ENCODE measurements around the gene QARS1. TPM values are rescaled to one million over a fixed set of nuclear protein-coding genes. Genes with fewer than 3 reads are reported as not detected.

Gene QARS1
- total and polyA plus RNA-seq, 2 of the 8 experiments (the other 6 are each of a cell fraction or from before 2014, with no cell fraction given): 353 to 581 TPM

- no peaks in the 10 kb centered on the region for H3K9me3 ChIP-seq (ENCODE audit: insufficient read depth in 2 of 2, low read depth in 1 of 2, low read length in 1 of 2)
- no peak overlapping the region for H2AK5ac ChIP-seq (ENCODE audit: low read depth, low read length)
- no peak overlapping the region; the same call in 1 of the 2 replicates for H3K27ac ChIP-seq (ENCODE audit: low read depth, low read length)
- no peak overlapping the region for H3K4me2 ChIP-seq (ENCODE audit: insufficient read depth in 1 of 2, low read depth in 2 of 2, low read length in 2 of 2)
- no peak overlapping the region for H4K91ac ChIP-seq (replicated peaks; ENCODE audit: insufficient read length, low read length)
- H4K20me1 ChIP-seq (replicated peaks in 1 of 2; ENCODE audit: control insufficient read depth in 1 of 2, insufficient read depth in 2 of 2, low read length in 2 of 2): peaks cover 4 to 9% of the 10 kb centered on the region in 2 experiments
- H2BK15ac ChIP-seq (ENCODE audit: low read length): no peak overlapping the region
- no peak overlapping the region for H2BK20ac ChIP-seq (ENCODE audit: low read length)
- H4K8ac ChIP-seq (ENCODE audit: extremely low read depth, insufficient read depth, low read length): no peak overlapping the region
- no peaks in the 10 kb centered on the region for H3K27me3 ChIP-seq (replicated peaks in 1 of 4; ENCODE audit: control insufficient read depth in 3 of 4, extremely low read depth in 1 of 4, insufficient read depth in 3 of 4, low read length in 3 of 4)
- no peak overlapping the region for H3K56ac ChIP-seq (replicated peaks; ENCODE audit: insufficient read length, low read depth, low read length)
- H2AFZ ChIP-seq (ENCODE audit: low read length): no peak overlapping the region
- ChIA-PET POLR2A (ENCODE audit: partially characterized antibody) (interaction anchor here (0.6 to 27.9 kb wide), 6 partner anchors 14 to 295 kb away, joined by 3 to 508 read pairs (median 6); partner anchors contain the start of genes DALRD3, IMPDH2, NDUFAF3 and QARS1), CTCF (ENCODE audit: partially characterized antibody) (interaction anchor here (1.1 kb wide), 1 partner anchor 22 kb away, joined by 4 read pairs; no protein-coding TSS in a partner anchor)
- no peak overlapping the region for H4K5ac ChIP-seq (ENCODE audit: insufficient read length, low read depth, low read length)
- no peak overlapping the region for H2BK120ac ChIP-seq (replicated peaks; ENCODE audit: low read depth, low read length)
- no peaks in the 10 kb centered on the region; the same call in 1 of the 2 replicates for H3K79me1 ChIP-seq (ENCODE audit: low read depth, low read length)
- FAIRE-seq (no peak), DNase-seq (ENCODE audit: low read depth in 1 of 2, low spot score in 2 of 2) (no peak)
- TF ChIP-seq TBP (IDR thresholded peaks at IDR 0.05; ENCODE audit: low read depth, low read length) (no peak), POLR2AphosphoS5 (IDR thresholded peaks at IDR 0.05; ENCODE audit: low read depth, low read length) (peak; percentile 32; the same call in 1 of the 2 replicates)
- peaks cover 0 to 4% (median 3%) of the 10 kb centered on the region in 4 experiments; a peak in 5 of 7 replicates for H3K4me1 ChIP-seq (replicated peaks in 1 of 4; ENCODE audit: control insufficient read depth in 3 of 4, insufficient read depth in 4 of 4, low read length in 3 of 4)
- no peak overlapping the region for H3K4ac ChIP-seq (replicated peaks; ENCODE audit: insufficient read length, low read depth, low read length)
- H3K4me3 ChIP-seq (ENCODE audit: extremely low read depth in 1 of 4, insufficient read depth in 2 of 4, low read depth in 3 of 4, low read length in 4 of 4): no peak overlapping the region
- peaks cover 36 to 65% (median 53%) of the 10 kb centered on the region in 4 experiments for H3K36me3 ChIP-seq (ENCODE audit: control insufficient read depth in 2 of 4, insufficient read depth in 4 of 4, low read length in 3 of 4)
- H3K18ac ChIP-seq (ENCODE audit: extremely low read depth, low read length): no peak overlapping the region
- no peak overlapping the region for H3K9ac ChIP-seq (replicated peaks in 1 of 4; ENCODE audit: extremely low read depth in 1 of 4, low read depth in 3 of 4, low read length in 3 of 4)
- no peak overlapping the region for H3K23ac ChIP-seq (ENCODE audit: insufficient read length)
- peaks cover 7% of the 10 kb centered on the region for H3K23me2 ChIP-seq (ENCODE audit: low read depth, low read length)
- H3K14ac ChIP-seq (ENCODE audit: insufficient read length): no peak overlapping the region
- peaks cover 0 to 11% of the 10 kb centered on the region in 2 experiments; a peak in 2 of 4 replicates for H3K79me2 ChIP-seq (ENCODE audit: control insufficient read depth in 1 of 2, insufficient read depth in 2 of 2, low read length in 2 of 2)
- 94% methylated on average over 13 of the region's 13 CpGs; no CpG with 5 or more reads in 1 of the 2 experiments for WGBS, 2 experiments (ENCODE audit: extremely low coverage in 1 of 2, insufficient coverage in 1 of 2, insufficient read length in 1 of 2, insufficient replicate concordance in 2 of 2, low coverage in 1 of 2, low lambda C conversion rate in 2 of 2, missing lambda C conversion rate in 1 of 2)
- H2BK5ac ChIP-seq (ENCODE audit: low read depth, low read length): no peak overlapping the region
- H2BK12ac ChIP-seq (ENCODE audit: low read depth, low read length): no peak overlapping the region
Measured at GRCh38 chr3:49098910-49099630, 5.5 kb downstream of the QARS1 start.

Data from H1 (cell line).